Sciatic nerve (tissue), 2 donors: Measurements from ENCODE around the gene FARSA. TPM values are rescaled to one million over a fixed set of nuclear protein-coding genes. Genes with fewer than 3 reads are reported as not detected.
A peak's percentile ranks its signal among the peaks of the same experiment; 100 is the strongest.

Experiments
- ATAC-seq: fragments of 200-7000 bp; cut with Tn5 transposase; one replicate; pipeline ENCODE4 v1.9.1; 2020; ENCODE audit warnings: mild to moderate bottlenecking, moderate library complexity
- DNase-seq: peaks from one replicate; pipeline ENCODE4 v3.0.0-alpha.2; 2020; ENCODE audit warnings: low spot score
- intact Hi-C: fragments of 100-400 bp; cut with DNase I; formaldehyde crosslinking; loops from one replicate; pipeline ENCODE4 v1.14.2; 2022
- microRNA-seq: library from miRNA; unstranded; fragments of <30 nt; microRNA quantifications from one replicate; pipeline ENCODE4 v1.2.0, GENCODE V29; 2020
- total RNA-seq: library from RNA; stranded (reverse); fragmentation: NEBNext Ultra II Directional; extraction: Animal tissue kit (Norgen Biotek cat#: 25700); gene quantifications from one replicate; pipeline ENCODE4 v1.2.1, GENCODE V29; 2021
- donor health status: DM: no; HTN: no; CAD: no.
- donor health status: DM: no; HTN: no; CAD: no.

FARSA gene
- total RNA-seq, 1 donor from 2014 or later: 33.7 TPM

DNA sequence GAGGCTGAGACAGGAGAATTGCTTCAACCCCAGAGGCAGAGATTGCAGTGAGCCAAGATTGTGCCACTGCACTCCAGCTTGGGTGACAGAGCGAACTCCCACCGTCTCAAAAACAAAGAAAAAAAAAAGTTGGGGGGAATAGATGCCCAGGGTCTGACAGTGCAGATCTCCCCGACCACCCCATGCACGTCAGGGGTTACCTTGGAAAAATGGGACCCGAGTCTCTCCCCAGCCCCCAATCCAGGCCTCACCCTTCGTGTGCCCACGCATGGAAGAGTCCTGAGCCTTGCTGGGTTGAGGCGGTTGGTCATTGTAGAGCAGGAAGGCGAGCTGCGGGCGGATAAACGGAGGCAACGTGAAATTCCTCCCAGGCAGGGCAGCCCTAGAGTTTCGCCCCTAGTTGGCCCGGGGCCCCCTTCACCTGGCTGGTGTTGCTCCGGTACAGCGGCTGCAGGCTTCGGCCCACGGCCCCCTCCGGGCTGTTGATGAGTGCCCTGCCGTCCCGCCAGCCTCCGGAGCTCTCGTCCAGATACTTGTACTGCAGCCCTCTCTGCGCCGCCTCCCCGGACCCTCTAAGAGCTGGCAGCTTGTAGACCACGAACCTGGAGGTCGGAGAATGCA, 52.9 kb downstream of the FARSA start:
- intact Hi-C loops: no loop called here
- peak; percentile 53 for ATAC-seq
- DNase-seq: peak; percentile 68

DNA sequence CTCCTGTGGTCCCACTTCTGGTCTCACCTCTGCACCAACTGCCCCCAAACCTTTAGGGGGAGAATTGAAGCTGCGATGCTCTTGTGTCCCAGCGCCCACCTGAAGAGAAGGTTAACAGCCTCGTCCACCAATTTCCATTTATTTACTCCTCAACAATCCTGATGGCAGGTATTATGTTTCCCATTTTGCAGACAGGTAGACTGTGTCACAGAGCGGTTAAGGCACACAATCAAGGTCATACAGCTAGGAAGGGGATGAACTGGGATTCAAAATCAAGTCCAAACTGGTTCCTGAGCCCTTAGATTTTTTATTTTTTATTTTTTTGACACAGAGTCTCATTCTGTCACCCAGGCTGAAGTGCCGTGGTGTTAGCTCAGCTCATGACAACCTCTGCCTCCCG, 58.4 kb downstream of the FARSA start:
- DNase-seq: no peak
- intact Hi-C loops: no loop called here
- ATAC-seq: no peak

DNA sequence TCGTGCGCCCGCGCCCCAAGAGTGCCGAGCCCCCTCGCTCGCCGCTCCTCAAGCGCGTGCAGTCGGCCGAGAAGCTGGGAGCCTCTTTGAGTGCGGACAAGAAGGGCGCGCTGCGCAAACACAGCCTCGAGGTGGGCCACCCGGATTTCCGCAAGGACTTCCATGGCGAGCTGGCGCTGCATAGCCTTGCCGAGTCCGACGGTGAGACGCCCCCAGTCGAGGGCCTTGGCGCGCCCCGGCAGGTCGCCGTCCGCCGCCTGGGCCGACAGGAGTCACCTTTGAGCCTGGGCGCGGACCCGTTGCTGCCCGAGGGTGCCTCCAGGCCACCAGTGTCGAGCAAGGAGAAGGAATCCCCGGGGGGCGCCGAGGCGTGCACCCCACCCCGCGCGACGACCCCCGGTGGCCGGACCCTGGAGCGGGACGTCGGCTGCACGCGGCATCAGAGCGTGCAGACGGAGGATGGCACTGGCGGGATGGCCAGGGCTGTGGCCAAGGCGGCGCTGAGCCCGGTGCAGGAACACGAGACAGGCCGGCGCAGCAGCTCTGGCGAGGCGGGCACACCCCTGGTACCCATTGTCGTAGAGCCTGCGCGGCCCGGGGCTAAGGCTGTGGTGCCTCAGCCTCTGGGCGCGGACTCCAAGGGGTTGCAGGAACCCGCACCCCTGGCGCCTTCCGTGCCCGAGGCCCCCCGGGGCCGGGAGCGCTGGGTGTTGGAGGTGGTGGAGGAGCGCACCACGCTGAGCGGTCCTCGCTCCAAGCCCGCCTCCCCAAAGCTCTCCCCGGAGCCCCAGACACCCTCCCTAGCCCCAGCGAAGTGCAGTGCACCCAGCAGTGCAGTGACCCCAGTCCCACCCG, 59.4 kb downstream of the FARSA start:
- ATAC-seq: no peak
- intact Hi-C loops: no loop called here
- no peak for DNase-seq

- intact Hi-C loops: no loop called here
- ATAC-seq (peak; percentile 71), DNase-seq (peak; percentile 81)
These were observed 60.3 kb downstream of the FARSA start for GRCh38 chr19:12872941-12873890.

Small RNA genes lying within 50 kb of the gene (microRNA-seq; reads per million reads assigned to microRNA genes)
- not detected for gene MIR5695
- gene MIR6515: 1.8 reads per million

Other genes starting within 250 kb of the FARSA start
- gene GNG14, start 245.7 kb downstream of the FARSA start, total RNA-seq: not detected
- 3.6 TPM for gene FBXW9, start 237.1 kb downstream of the FARSA start, total RNA-seq
- 70.6 TPM for gene TNPO2, start 209.8 kb downstream of the FARSA start, total RNA-seq
- gene TRIR, start 199.0 kb downstream of the FARSA start, total RNA-seq: 128 TPM
- 30.1 TPM for gene GET3, start 196.2 kb downstream of the FARSA start, total RNA-seq
- not detected for gene BEST2, start 181.9 kb downstream of the FARSA start, total RNA-seq
- gene HOOK2, start 158.2 kb downstream of the FARSA start, total RNA-seq: 45.1 TPM
- 279 TPM for gene JUNB, start 142.2 kb downstream of the FARSA start, total RNA-seq
- gene PRDX2, start 131.9 kb downstream of the FARSA start, total RNA-seq: 117 TPM
- gene THSD8, start 131.6 kb downstream of the FARSA start, total RNA-seq: 2.4 TPM
- gene RNASEH2A, start 127.1 kb downstream of the FARSA start, total RNA-seq: 5.1 TPM
- gene RTBDN, start 99.1 kb downstream of the FARSA start, total RNA-seq: not detected
- gene MAST1, start 95.2 kb downstream of the FARSA start, total RNA-seq: 0.31 TPM
- 26.7 TPM for gene DNASE2, start 52.3 kb downstream of the FARSA start, total RNA-seq
- 1.1 TPM for gene KLF1, start 46.5 kb downstream of the FARSA start, total RNA-seq
- 24.4 TPM for gene GCDH, start 42.6 kb downstream of the FARSA start, total RNA-seq
- not detected for gene SYCE2, start 14.4 kb downstream of the FARSA start, total RNA-seq
- gene CALR, start 4.9 kb upstream of the FARSA start, total RNA-seq: 454 TPM
- gene RAD23A, start 12.2 kb upstream of the FARSA start, total RNA-seq: 102 TPM
- 13.7 TPM for gene GADD45GIP1, start 23.5 kb upstream of the FARSA start, total RNA-seq
- not detected for gene DAND5, start 35.9 kb upstream of the FARSA start, total RNA-seq
- 131 TPM for gene NFIX, start 61.8 kb upstream of the FARSA start, total RNA-seq
- 20.2 TPM for gene LYL1, start 169.1 kb upstream of the FARSA start, total RNA-seq
- 34.7 TPM for gene TRMT1, start 183.0 kb upstream of the FARSA start, total RNA-seq
- gene NACC1, start 184.6 kb upstream of the FARSA start, total RNA-seq: 30.7 TPM
- gene STX10, start 216.7 kb upstream of the FARSA start, total RNA-seq: 48.3 TPM
- gene IER2, start 216.7 kb upstream of the FARSA start, total RNA-seq: 102 TPM